DLD1 (cell line): Measurements from ENCODE around the gene CXXC5.

Experiments used
- in situ Hi-C: cut with HindIII; loops from 2 replicates; pipeline ENCODE4 v1.10.0; 2017; ENCODE audit warnings: low sequenced_read_pairs

The CXXC5 gene

DNA sequence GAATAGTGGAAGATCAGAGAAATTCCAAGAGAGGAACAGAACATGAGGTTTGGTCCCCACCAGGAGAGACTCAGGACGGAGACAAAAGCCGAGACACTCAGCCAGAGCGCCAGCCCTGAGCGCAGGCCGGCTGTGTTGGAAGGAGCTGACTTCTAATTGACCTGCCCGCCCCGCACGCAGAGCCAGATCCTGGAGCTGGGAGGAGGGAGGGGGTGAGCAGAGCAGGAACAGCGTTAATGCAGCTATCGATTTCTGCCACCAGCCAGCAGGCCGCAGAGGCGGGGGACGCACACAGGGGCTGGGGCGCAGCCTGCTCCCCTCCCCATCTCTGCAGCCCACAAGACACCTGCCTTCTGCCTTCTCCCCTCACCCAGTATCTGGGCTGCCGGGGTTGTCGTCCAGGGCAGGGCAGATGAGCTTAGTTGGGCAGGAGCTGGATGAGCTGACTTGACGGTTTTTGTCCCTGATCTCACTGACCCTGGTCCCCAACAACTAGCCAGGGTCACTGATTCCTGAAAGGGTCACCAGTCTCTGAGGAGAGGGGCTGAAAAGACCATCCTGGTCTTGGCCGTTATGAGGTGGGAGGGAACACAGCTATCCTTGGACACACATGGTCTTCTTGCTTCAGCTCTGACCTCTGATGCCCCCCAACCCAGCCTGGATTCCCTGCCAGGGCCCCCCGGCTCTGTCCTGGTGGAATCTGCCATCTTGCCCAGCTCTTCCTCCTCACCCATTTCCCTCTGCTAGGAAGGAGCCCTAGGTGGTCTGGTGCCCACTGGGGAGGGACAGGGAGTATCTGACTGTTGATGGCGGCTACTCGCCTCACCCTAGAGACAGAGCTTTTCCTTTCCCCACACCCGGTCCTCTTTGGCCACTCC, 29.8 kb downstream of the CXXC5 start:
- in situ Hi-C loops = no loop called here

DNA sequence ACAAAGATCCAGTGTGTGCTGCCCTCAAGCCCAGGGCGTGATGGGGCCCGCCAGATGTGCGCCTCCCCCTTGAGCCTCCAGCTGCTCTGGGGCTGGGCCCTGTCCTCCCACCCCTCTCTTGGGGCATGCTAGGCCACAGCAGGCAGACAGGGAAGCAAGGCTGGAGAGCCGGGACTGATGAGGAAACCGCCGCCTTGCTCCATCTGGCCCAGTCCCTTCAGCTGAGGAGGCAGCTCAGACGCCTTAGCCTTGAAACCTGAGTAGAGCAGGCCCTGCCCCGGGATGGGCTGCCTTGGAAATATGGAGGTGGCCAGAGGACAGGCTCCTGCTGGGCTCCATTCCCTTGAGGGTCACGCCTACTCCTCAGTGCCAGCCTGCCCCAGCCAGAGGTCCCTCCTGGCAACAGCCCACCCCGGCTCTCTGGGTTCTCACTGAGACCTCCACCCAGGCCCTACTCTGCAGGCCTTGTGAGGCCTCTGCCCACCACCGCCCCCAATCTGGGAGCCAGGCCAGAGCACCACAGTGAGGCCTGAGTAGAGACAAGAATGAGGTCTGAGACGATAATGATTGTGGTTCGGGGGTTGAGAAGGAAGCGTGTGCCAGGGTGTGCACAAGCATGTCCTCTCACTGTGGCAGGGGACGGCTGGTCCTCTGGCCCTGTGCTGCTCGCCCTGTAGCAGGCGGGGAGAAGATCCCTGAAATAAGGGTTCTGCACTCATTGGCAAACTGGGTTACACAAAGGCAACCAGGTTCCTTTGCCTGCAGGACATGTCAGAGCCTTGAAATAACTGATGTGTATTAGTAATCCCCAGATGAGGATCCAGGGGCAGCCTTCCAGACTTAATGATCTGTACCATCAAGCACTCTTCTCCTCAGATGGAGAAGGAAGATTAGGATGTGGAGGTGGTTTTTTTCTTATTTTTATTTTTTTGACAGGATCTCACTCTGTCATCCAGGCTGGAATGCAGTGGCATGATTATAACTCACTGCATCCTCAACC, 30.9 kb downstream of the CXXC5 start:
- in situ Hi-C loops = no loop called here

DNA sequence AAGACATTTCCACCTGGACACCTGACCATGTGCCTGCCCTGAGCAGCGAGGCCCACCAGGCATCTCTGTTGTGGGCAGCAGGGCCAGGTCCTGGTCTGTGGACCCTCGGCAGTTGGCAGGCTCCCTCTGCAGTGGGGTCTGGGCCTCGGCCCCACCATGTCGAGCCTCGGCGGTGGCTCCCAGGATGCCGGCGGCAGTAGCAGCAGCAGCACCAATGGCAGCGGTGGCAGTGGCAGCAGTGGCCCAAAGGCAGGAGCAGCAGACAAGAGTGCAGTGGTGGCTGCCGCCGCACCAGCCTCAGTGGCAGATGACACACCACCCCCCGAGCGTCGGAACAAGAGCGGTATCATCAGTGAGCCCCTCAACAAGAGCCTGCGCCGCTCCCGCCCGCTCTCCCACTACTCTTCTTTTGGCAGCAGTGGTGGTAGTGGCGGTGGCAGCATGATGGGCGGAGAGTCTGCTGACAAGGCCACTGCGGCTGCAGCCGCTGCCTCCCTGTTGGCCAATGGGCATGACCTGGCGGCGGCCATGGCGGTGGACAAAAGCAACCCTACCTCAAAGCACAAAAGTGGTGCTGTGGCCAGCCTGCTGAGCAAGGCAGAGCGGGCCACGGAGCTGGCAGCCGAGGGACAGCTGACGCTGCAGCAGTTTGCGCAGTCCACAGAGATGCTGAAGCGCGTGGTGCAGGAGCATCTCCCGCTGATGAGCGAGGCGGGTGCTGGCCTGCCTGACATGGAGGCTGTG, 32.4 kb downstream of the CXXC5 start:
- in situ Hi-C loops = no loop called here

DNA sequence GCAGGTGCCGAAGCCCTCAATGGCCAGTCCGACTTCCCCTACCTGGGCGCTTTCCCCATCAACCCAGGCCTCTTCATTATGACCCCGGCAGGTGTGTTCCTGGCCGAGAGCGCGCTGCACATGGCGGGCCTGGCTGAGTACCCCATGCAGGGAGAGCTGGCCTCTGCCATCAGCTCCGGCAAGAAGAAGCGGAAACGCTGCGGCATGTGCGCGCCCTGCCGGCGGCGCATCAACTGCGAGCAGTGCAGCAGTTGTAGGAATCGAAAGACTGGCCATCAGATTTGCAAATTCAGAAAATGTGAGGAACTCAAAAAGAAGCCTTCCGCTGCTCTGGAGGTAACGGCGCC, 32.9 kb downstream of the CXXC5 start:
- in situ Hi-C loops = no loop called here

DNA sequence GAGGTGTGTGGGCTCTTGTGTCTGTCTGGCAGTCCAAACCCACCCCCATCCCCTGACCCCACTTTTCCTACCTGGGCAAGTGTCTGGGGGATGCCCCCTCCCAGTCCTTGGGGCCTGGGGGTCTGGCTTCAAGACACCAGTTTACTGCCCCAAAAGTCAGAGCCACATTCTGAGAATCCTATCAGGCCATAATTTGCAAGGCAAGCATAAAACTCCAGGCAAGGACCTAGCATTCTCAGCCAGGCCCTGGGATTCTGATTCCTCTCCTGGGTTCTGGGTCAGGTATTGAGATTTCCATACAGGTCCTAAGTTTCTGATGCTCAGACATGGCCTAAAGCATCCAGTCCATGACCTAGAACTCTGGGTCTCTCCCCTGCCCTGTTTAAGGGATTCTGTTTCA, 33.3 kb downstream of the CXXC5 start:
- in situ Hi-C loops = no loop called here

DNA sequence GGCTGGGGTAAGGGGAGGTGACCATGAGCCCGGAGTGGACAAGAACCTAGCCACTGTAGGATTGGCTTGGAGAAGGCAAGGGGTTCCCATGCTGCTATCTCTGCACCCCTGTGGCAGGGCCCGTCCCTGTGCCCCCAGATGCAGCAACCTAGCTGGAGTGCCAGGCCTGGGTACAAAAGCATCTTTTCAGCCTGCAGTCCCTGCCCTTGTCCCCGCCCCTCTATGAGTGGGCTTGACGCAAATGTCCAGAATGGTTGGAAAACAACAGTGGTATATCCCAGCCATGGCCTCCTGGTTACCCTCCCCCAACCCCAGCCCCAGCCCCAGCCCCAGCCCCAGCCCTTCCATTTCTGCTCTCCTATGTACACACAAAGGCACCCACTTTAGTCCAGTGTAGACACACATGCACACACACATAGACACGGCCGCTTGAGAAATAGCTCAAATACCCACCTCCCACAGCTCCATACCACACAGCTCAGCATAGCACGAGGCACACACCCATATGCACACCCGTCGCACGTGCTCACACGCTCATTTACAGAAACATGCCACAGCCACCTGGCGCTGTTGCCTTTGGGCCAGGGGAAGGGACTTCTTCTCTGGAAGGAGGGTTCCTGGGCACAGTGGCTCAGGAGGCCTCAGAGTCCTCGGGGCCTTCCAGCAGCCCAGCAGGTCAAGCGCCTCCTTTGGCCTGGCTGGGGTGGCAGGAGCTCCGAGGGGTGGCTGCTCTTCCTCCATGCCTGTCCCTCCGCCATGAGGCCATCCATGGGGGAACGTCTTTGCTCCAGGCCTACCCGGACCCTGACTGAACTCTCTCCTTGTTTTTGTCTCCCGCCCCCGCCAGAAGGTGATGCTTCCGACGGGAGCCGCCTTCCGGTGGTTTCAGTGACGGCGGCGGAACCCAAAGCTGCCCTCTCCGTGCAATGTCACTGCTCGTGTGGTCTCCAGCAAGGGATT, 34.1 kb downstream of the CXXC5 start:
- in situ Hi-C loops = no loop called here

DNA sequence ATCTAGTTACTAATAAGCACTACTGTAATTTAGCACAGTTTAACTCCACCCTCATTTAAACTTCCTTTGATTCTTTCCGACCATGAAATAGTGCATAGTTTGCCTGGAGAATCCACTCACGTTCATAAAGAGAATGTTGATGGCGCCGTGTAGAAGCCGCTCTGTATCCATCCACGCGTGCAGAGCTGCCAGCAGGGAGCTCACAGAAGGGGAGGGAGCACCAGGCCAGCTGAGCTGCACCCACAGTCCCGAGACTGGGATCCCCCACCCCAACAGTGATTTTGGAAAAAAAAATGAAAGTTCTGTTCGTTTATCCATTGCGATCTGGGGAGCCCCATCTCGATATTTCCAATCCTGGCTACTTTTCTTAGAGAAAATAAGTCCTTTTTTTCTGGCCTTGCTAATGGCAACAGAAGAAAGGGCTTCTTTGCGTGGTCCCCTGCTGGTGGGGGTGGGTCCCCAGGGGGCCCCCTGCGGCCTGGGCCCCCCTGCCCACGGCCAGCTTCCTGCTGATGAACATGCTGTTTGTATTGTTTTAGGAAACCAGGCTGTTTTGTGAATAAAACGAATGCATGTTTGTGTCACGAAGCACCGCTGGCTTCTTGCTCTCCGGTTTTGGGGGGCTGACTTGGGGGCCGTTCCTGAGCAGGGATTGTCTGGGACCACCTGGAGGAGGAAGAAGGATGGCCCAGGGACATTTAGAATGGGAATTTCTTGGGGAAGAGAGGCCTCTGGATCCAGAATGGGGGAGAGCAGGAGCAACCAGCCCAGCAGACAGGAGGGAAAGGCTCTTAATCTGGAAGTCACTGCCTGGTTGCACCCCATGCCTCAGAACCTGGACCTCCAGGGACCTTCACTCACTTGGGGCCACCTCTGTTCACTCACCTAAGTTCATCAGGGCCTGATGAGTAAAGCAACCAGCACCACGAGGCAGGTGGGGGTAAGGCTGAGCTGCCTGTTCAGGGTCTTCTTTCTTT, 35.4 kb downstream of the CXXC5 start:
- in situ Hi-C loops = no loop called here

DNA sequence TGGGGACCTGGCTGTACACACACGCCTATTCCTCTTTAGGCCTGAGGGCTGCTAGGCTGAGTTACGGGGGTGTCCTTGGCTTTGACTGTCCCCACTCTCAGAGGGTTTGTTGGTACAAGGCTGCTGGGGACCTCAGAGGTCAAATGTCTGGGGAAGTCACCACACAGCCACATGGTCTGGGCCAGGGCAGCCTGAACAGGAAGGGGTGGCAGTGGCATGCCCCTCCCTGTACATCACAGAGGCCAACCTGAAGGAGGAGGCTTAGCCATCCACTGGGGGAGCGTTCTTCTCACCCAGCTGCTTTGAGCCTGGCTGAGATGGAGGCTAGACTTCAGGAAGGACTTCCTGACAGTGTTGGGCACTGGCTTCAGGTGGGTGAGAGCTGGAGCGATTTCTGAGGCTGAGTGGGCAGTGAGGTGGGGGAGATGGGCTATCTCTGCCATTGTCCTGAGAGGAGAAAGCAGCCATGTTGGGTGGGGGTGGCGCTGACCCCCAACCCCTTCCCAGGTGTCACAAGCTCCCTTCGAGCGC, 36.3 kb downstream of the CXXC5 start:
- in situ Hi-C loops = no loop called here

DNA sequence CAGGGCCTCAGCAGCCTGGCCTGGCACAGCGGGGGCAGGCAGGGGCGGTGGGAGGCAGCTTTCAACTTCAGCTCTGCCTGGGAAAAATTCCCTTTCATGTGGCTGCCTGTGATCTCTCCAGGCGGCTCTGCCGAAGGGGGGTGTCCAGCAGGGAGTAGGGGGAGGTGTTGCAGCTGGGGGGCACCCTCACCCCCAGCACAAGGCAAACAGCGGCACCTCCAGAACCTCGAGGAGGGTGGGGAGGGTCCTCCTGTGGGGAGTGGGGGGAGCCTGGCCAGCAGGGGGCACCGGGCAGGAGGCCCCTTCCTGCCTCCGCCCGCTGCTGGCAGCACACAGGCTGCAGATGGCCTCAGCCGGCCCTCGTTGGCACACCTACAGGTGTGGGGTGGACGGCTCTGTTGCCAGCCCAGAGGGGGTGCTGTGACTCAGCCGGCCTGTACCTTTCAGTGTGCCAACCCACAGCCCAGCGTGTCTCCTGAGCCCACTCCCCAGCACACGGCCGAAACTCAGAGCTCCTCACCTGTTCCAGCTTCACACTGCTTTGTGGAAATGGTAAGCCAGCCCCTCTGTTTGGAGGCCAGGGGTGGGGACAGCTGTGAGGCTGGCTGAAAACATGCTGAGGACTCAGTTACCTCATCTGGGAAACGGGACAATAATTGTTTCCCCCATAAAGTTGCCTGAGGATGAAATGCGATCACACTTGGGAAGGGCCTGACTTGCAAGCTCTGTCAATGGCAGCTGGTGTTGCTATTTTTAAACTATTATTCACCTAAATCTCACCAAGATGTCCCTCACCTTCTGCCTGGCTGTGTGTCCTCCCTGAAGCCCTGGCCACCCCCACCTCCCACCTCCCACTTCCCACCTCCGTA, 37.0 kb downstream of the CXXC5 start:
- in situ Hi-C loops = no loop called here

DNA sequence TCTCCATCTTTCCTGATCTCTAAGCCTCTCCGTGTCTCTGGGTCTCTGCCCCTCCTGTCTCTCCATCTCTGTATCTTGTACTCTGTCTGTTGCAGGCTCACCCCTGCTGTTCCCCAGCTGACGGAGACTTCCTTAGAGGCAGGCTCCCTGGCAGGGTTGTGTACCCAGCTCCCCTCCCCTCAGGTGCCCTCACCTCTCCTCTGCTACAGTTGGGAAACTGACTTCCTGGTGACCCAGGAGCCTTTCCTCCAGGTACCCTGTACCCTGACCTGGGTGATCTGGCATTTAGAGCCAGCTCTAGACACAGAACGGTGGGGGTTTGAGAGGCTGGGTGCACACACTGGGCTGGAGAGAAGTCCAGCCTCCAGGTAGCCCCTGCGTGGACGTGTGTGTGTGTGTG, 37.7 kb downstream of the CXXC5 start:
- in situ Hi-C loops = no loop called here

DNA sequence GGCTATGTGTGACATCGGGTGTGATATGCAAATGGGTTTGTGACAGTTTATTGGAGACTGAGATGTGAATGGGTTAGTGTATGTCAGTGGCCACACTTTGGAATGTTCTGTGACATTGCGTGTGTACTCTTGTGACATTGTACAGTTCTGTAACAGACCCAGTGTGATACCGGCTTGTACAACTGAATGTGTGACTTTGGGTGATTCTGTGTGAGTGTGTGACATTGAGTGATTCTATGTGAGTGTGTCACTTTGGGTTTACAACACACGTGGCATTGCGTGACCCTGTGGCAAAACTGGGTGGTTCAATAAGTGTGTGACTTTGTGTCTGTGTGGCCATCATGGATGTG, 38.2 kb downstream of the CXXC5 start:
- in situ Hi-C loops = no loop called here

DNA sequence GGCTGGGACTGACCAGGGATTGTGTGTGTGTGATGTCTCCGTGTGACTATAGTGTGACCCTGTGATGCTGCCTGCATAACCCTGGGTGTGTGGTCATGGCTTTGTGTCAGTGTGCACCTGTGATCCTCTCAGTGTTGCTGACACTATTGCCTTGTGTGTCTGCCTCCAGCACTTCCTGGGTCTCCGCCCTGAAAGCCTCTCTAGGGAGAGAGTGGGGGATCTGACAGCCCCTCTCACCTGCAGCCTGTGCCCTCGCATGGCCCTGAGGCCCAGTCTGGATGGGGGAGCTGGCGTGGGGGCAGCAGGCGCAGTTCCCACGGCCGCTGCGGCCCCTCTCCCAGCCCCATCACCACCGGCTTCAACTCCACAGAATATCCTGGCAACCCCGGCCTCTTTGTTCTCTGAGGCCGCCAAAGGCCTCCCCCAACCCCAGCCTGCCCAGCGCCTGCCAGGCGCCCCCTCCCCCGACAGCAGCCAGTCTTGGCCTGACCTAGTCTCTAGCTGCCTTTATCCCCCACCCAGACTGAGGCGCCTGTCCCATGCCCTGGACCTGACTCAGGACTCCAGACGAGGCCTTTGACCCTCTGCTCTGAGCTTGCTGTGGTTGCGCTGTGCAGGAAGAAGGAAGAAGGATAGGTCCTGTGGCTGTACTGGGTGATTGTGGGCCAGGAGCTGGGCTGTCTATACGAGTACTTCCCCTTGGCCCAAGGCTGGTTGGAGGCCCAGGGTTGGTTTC, 38.7 kb downstream of the CXXC5 start:
- in situ Hi-C loops = no loop called here

DNA sequence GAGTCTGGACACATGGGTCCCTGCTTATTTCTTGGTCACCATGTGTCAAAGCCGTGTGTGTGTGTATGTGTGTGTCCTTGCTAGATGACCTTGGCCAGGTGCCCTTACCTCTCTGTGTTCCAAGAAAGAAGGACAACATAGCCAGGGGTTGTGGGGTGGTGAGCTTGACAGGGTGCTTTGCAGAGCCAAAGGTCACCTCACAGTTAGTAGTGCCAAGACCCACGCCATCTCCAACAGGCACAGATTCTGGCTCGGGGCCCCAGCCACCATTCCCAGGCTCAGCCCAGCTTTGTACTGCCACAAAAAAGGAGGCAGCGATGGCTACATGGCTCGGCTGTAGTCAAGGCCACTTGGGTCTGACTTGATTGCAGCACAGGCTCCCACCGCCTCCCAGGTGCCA, 39.5 kb downstream of the CXXC5 start:
- in situ Hi-C loops = no loop called here

DNA sequence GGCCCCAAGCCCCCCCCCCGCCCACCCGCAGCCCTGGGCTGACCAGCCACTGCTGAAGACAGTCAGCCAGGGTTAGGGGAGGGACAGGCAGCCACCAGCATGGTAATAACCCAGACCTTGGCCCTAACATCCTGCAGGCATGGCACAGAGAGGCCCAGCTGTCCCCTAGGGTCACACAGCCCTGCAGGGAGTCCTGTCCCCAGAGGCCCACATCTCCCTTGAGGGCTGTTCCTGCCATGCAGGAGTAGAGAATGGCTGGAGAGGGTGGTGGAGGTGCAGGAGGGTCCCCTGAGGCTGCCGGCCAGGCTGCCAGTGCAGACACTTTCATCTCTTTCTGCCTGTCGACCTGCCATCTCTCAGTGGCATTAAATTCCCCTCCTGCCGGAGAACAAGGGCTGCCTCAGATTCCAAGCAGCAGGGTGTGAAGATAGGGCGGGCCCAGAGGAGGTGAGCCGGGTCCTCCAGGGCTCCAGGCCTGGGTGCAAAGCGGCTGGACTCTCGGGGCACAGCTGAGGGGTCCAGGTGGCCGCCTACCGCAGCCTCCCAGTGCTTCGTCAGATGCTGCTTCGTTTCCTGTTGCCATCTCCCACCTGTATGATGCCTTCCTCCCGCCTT, 40.0 kb downstream of the CXXC5 start:
- in situ Hi-C loops = no loop called here

DNA sequence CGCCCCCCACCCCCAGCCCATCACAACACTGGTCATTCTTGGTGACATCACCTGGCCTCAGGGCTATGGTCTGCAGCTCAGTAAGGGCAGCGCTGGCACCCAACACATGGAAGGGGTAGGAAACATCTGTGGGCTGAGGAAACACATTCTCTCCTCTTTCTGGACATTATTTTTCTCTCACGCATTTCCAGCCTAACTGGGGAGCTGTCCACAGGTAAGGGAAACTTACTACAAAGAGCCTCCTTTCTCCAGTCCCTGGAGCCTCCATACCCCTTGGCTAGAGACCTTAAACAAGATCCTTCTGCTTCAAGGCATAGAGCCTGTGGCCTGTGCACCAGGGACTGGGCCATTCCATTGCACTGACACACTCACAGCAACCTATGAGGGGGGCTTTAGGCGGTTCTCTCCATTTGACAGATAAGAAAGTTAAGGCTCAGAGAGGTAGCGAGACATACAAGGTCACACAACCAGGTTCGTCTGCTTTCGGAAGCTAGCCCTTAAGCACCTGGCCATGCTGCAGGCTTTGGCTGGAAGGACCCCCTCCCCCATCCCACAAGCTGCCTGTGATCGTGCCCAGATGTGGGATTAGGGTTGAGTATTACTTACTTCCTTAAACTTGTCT, 40.7 kb downstream of the CXXC5 start:
- in situ Hi-C loops = no loop called here

DNA sequence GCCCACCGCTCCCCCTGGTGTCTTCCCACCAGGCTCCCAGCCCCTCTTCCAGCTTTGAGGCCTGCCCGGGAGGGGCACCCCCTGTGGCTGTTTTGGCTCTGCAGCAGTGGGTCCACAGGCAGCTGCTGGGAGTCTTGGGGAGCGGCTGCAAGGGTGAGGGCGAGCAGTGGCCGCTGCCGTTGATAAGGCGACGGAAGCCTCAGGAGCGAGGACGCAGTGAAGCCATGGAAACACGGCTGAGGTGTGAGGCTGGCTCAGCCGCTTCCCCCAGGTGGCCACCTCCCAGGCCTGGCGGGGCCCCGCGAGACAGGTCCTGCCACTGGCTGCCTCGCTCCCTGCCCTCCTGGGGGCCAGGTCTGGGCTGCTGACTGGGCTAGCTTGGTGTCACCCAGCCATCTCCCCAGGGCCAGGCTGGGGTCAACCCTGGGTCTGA, 41.5 kb downstream of the CXXC5 start:
- in situ Hi-C loops = no loop called here
